ENCODE results near the gene SPAG16. TPM values are rescaled to one million over a fixed set of nuclear protein-coding genes. Genes with fewer than 3 reads are reported as not detected.

The SPAG16 gene
- total RNA-seq, 1 donor from 2014 or later: 16.7 TPM

DNA sequence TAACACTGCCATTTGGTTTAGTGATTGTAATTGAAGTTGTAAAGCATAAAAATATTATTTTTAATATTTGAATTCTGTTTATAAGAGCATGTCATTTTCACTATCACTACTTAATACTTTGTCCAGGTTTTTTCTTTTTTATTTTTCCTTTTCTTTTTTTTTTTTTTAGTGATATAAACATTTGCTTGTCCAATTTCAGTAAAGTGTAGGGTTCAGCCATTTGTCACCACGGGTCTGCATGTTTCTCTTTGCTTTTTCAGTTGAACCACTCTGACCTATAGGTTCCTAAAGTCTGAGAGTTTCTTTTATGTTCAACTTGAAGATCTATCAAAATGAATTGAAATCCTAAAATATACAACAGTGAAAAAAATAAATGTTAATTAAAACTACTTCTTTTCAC, 48.5 kb upstream of the SPAG16 start:
- Histone ChIP-seq H3K79me2 (ENCODE audit: insufficient read depth, low read length) (no peaks in the 10 kb centered on the region), H3K9ac (ENCODE audit: low read length) (no peak overlapping the region), H3K4me1 (ENCODE audit: insufficient read depth, low read length) (peaks cover 24% of the 10 kb centered on the region), H3K4me2 (ENCODE audit: low read length) (no peak overlapping the region), H3K4me3 (ENCODE audit: insufficient read depth, low read depth, low read length) (no peak overlapping the region), H3K27me3 (ENCODE audit: insufficient read depth, low read length) (no peaks in the 10 kb centered on the region), H4K20me1 (ENCODE audit: insufficient read depth, low read length) (no peaks in the 10 kb centered on the region), H2AFZ (ENCODE audit: low read depth, low read length) (no peak overlapping the region), H3K9me3 (ENCODE audit: insufficient read depth, low read depth, low read length) (no peaks in the 10 kb centered on the region), H3K27ac (ENCODE audit: low read depth, low read length) (no peak overlapping the region), H3K36me3 (ENCODE audit: insufficient read depth, low read length) (no peaks in the 10 kb centered on the region)
- TF ChIP-seq, protein P1, sequence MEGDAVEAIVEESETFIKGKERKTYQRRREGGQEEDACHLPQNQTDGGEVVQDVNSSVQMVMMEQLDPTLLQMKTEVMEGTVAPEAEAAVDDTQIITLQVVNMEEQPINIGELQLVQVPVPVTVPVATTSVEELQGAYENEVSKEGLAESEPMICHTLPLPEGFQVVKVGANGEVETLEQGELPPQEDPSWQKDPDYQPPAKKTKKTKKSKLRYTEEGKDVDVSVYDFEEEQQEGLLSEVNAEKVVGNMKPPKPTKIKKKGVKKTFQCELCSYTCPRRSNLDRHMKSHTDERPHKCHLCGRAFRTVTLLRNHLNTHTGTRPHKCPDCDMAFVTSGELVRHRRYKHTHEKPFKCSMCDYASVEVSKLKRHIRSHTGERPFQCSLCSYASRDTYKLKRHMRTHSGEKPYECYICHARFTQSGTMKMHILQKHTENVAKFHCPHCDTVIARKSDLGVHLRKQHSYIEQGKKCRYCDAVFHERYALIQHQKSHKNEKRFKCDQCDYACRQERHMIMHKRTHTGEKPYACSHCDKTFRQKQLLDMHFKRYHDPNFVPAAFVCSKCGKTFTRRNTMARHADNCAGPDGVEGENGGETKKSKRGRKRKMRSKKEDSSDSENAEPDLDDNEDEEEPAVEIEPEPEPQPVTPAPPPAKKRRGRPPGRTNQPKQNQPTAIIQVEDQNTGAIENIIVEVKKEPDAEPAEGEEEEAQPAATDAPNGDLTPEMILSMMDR (IDR thresholded peaks at IDR 0.05; ENCODE audit: insufficient read depth, low read depth, low read length): no peak
- H3K36me3 Mint-ChIP-seq (ENCODE audit: low read depth, unreplicated experiment): no peaks in the 10 kb centered on the region
- no peak for FAIRE-seq
- DNase-seq (ENCODE audit: low read depth): no peak
- H3K9me3 Mint-ChIP-seq (ENCODE audit: unreplicated experiment): no peaks in the 10 kb centered on the region
- no peaks in the 10 kb centered on the region for H3K27me3 Mint-ChIP-seq (ENCODE audit: low read depth, unreplicated experiment)
- no peak overlapping the region for H3K27ac Mint-ChIP-seq (ENCODE audit: unreplicated experiment)
- peaks cover 38% of the 10 kb centered on the region for H3K4me1 Mint-ChIP-seq (ENCODE audit: low read depth, unreplicated experiment)
- no peak overlapping the region for H3K4me3 Mint-ChIP-seq (ENCODE audit: unreplicated experiment)

GRCh38 chr2:213237251-213237650, 47.0 kb upstream of the SPAG16 start:
- no peak for TF ChIP-seq EZH2 (IDR thresholded peaks at IDR 0.05; ENCODE audit: insufficient read depth, low read length)
- TF ChIP-seq, protein P1 (IDR thresholded peaks at IDR 0.05; ENCODE audit: insufficient read depth, low read depth, low read length): no peak
- Mint-ChIP-seq H3K4me3 (ENCODE audit: unreplicated experiment) (no peak overlapping the region), H3K9me3 (ENCODE audit: unreplicated experiment) (no peaks in the 10 kb centered on the region), H3K4me1 (ENCODE audit: low read depth, unreplicated experiment) (peaks cover 41% of the 10 kb centered on the region), H3K27me3 (ENCODE audit: low read depth, unreplicated experiment) (no peaks in the 10 kb centered on the region), H3K36me3 (ENCODE audit: low read depth, unreplicated experiment) (no peaks in the 10 kb centered on the region), H3K27ac (ENCODE audit: unreplicated experiment) (no peak overlapping the region)
- Histone ChIP-seq H3K27me3 (ENCODE audit: insufficient read depth, low read length) (no peaks in the 10 kb centered on the region), H3K4me3 (ENCODE audit: insufficient read depth, low read depth, low read length) (no peak overlapping the region), H3K9me3 (ENCODE audit: insufficient read depth, low read depth, low read length) (no peaks in the 10 kb centered on the region), H3K9ac (ENCODE audit: low read length) (no peak overlapping the region), H2AFZ (ENCODE audit: low read depth, low read length) (no peak overlapping the region), H3K79me2 (ENCODE audit: insufficient read depth, low read length) (no peaks in the 10 kb centered on the region), H3K4me2 (ENCODE audit: low read length) (peak overlapping the region; percentile 30), H3K4me1 (ENCODE audit: insufficient read depth, low read length) (peaks cover 24% of the 10 kb centered on the region), H4K20me1 (ENCODE audit: insufficient read depth, low read length) (no peaks in the 10 kb centered on the region), H3K36me3 (ENCODE audit: insufficient read depth, low read length) (no peaks in the 10 kb centered on the region), H3K27ac (ENCODE audit: low read depth, low read length) (no peak overlapping the region)
- FAIRE-seq (no peak), DNase-seq (ENCODE audit: low read depth) (no peak)

GRCh38 chr2:213237787-213238186, 46.5 kb upstream of the SPAG16 start:
- Mint-ChIP-seq H3K27ac (ENCODE audit: unreplicated experiment) (peak overlapping the region; percentile 95), H3K36me3 (ENCODE audit: low read depth, unreplicated experiment) (no peaks in the 10 kb centered on the region), H3K4me1 (ENCODE audit: low read depth, unreplicated experiment) (peaks cover 39% of the 10 kb centered on the region), H3K27me3 (ENCODE audit: low read depth, unreplicated experiment) (no peaks in the 10 kb centered on the region), H3K9me3 (ENCODE audit: unreplicated experiment) (no peaks in the 10 kb centered on the region), H3K4me3 (ENCODE audit: unreplicated experiment) (no peak overlapping the region)
- Histone ChIP-seq H3K4me2 (ENCODE audit: low read length) (peak overlapping the region; percentile 30), H3K27ac (ENCODE audit: low read depth, low read length) (peak overlapping the region; percentile 69), H2AFZ (ENCODE audit: low read depth, low read length) (no peak overlapping the region), H3K27me3 (ENCODE audit: insufficient read depth, low read length) (no peaks in the 10 kb centered on the region), H3K9ac (ENCODE audit: low read length) (no peak overlapping the region), H4K20me1 (ENCODE audit: insufficient read depth, low read length) (no peaks in the 10 kb centered on the region), H3K4me1 (ENCODE audit: insufficient read depth, low read length) (peaks cover 23% of the 10 kb centered on the region), H3K79me2 (ENCODE audit: insufficient read depth, low read length) (no peaks in the 10 kb centered on the region), H3K9me3 (ENCODE audit: insufficient read depth, low read depth, low read length) (no peaks in the 10 kb centered on the region), H3K4me3 (ENCODE audit: insufficient read depth, low read depth, low read length) (no peak overlapping the region), H3K36me3 (ENCODE audit: insufficient read depth, low read length) (no peaks in the 10 kb centered on the region)
- FAIRE-seq (no peak), DNase-seq (ENCODE audit: low read depth) (no peak)
- no peak for TF ChIP-seq EZH2 (IDR thresholded peaks at IDR 0.05; ENCODE audit: insufficient read depth, low read length)
- TF ChIP-seq, protein P1 (IDR thresholded peaks at IDR 0.05; ENCODE audit: insufficient read depth, low read depth, low read length): no peak

Measured in astrocyte (in vitro differentiated cells and primary cell).